Endothelial cell of umbilical vein (primary cell): Measurements from ENCODE around the gene PTPN5. TPM values are rescaled to one million over a fixed set of nuclear protein-coding genes. Genes with fewer than 3 reads are reported as not detected.

Source experiments
- BruUV-seq: library from RNA; stranded (reverse); fragments of 400-500 nt; replicated peaks from 2 replicates; lab custom pipeline; 2021; lab: Mats Ljungman, UMichigan
- CTCF ChIA-PET: fragments of 300-600, 350-600 bp; sonication (Branson Sonifier 250); formaldehyde crosslinking; loops from one replicate; lab custom pipeline; 2021; ENCODE audit warnings: antibody characterized with exemption, inconsistent platforms; lab: Charles Lee
- POLR2A ChIA-PET: fragments of 300-600, 350-600 bp; sonication (Branson Sonifier 250); formaldehyde crosslinking; loops from one replicate; lab custom pipeline; 2021; ENCODE audit warnings: antibody characterized with exemption, inconsistent platforms; lab: Charles Lee
- DNase-seq: peaks from one replicate; pipeline ENCODE4 v3.0.0-alpha.2; 2011; ENCODE audit warnings: low read depth, low spot score
- FAIRE-seq: peaks from 2 replicates; lab custom pipeline; 2011; peaks lifted over from hg19 to GRCh38; lab: Jason Lieb, UNC
- H2AFZ ChIP-seq: 2 replicates; pipeline ENCODE4 v1.6.0; 2012; ENCODE audit warnings: low read depth, low read length, control low read depth, inconsistent platforms
- H3K27ac ChIP-seq: 2 replicates; pipeline ENCODE4 v1.5.1; 2011; ENCODE audit warnings: low read depth, mild to moderate bottlenecking, control low read depth, low read length, moderate library complexity; ENCODE audit not compliant: insufficient read depth
- H3K27me3 ChIP-seq, 2 experiments: 2 replicates each; pipeline versions ENCODE4 v1.6.0 to v1.6.1; 2011; ENCODE audit warnings: low read length in 2 of 2, mixed read lengths in 1 of 2; ENCODE audit not compliant: control insufficient read depth in 2 of 2, insufficient read depth in 2 of 2
- H3K36me3 ChIP-seq, 2 experiments: 2 replicates in 1 of 2; 3 replicates in 1 of 2; pipeline ENCODE4 v1.5.1; 2011; ENCODE audit warnings: low read length in 2 of 2, mild to moderate bottlenecking in 1 of 2, moderate library complexity in 1 of 2; ENCODE audit not compliant: control insufficient read depth in 2 of 2, insufficient read depth in 2 of 2; ENCODE audit errors: extremely low read depth in 1 of 2
- H3K4me1 ChIP-seq: 3 replicates; pipeline ENCODE4 v1.5.1; 2011; ENCODE audit warnings: mild to moderate bottlenecking, low read length; ENCODE audit not compliant: control insufficient read depth, insufficient read depth; ENCODE audit errors: extremely low read depth
- H3K4me2 ChIP-seq: 2 replicates; pipeline ENCODE4 v1.6.1; 2011; ENCODE audit warnings: low read length, control low read depth, mixed read lengths; ENCODE audit not compliant: insufficient read depth
- H3K4me3 ChIP-seq, 3 experiments: fragments of 200-600 bp in 1 of 3; sonication (generic), shearing (Covaris generic) in 1 of 3; replicated peaks in 1 of 3; 2 replicates each; pipeline ENCODE4 v1.5.1; 2011 to 2016; ENCODE audit warnings: control low read depth in 3 of 3, low read length in 3 of 3, mild to moderate bottlenecking in 2 of 3, inconsistent platforms in 1 of 3, low read depth in 1 of 3, moderate library complexity in 1 of 3; ENCODE audit not compliant: insufficient read depth in 1 of 3
- H3K79me2 ChIP-seq: 2 replicates; pipeline ENCODE4 v1.6.0; 2012; ENCODE audit warnings: low read length, inconsistent platforms; ENCODE audit not compliant: control insufficient read depth, insufficient read depth
- H3K9ac ChIP-seq: replicated peaks from 2 replicates; pipeline ENCODE3; 2011; ENCODE audit warnings: low read length, control low read depth; ENCODE audit not compliant: insufficient read depth; ENCODE audit errors: extremely low read depth
- H3K9me1 ChIP-seq: replicated peaks from 3 replicates; pipeline ENCODE4 v1.6.0; 2011; ENCODE audit warnings: mild to moderate bottlenecking, low read length; ENCODE audit not compliant: control insufficient read depth, insufficient read depth; ENCODE audit errors: extremely low read depth
- H3K9me3 ChIP-seq: replicated peaks from 2 replicates; pipeline ENCODE4 v1.5.1; 2012; ENCODE audit warnings: low read length, inconsistent platforms; ENCODE audit not compliant: control insufficient read depth, insufficient read depth
- H4K20me1 ChIP-seq: replicated peaks from 2 replicates; pipeline ENCODE3; 2011; ENCODE audit warnings: mild to moderate bottlenecking, low read length; ENCODE audit not compliant: control insufficient read depth, insufficient read depth; ENCODE audit errors: extremely low read depth
- CTCF ChIP-seq, 2 donors: IDR thresholded peaks; 1 replicate in 1 of 2; 2 replicates in 1 of 2; pipeline ENCODE4 v1.5.1; 2011; ENCODE audit warnings: low read length in 2 of 2, mild to moderate bottlenecking in 2 of 2, moderate library complexity in 2 of 2, control low read depth in 1 of 2, inconsistent platforms in 1 of 2, low read depth in 1 of 2; ENCODE audit not compliant: insufficient read depth in 1 of 2; ENCODE audit errors: extremely low read depth in 1 of 2
- EZH2 ChIP-seq: IDR thresholded peaks from 2 replicates; pipeline ENCODE4 v1.6.1; 2012; ENCODE audit warnings: borderline replicate concordance, low read depth, mild to moderate bottlenecking, moderate library complexity, low read length, inconsistent platforms; ENCODE audit not compliant: severe bottlenecking
- FOS ChIP-seq: IDR thresholded peaks from 2 replicates; pipeline ENCODE4 v1.6.1; 2011; ENCODE audit warnings: mild to moderate bottlenecking, low read length, moderate library complexity, borderline replicate concordance; ENCODE audit not compliant: insufficient read depth
- GATA2 ChIP-seq: IDR thresholded peaks from 2 replicates; pipeline ENCODE4 v1.7.0; 2011; ENCODE audit warnings: low read depth, mild to moderate bottlenecking, moderate library complexity, mixed read lengths, low read length; ENCODE audit not compliant: insufficient read length, insufficient read depth
- JUN ChIP-seq: IDR thresholded peaks from 2 replicates; pipeline ENCODE4 v1.6.1; 2011; ENCODE audit warnings: borderline replicate concordance, low read depth; ENCODE audit not compliant: insufficient read length, insufficient read depth
- MAX ChIP-seq: IDR thresholded peaks from 2 replicates; pipeline ENCODE4 v1.6.1; 2011; ENCODE audit not compliant: insufficient read depth, insufficient read length
- MYC ChIP-seq: IDR thresholded peaks from one replicate; pipeline ENCODE4 v1.6.1; 2011; ENCODE audit warnings: mild to moderate bottlenecking, low read depth, low read length
- POLR2A ChIP-seq: IDR thresholded peaks from 2 replicates; pipeline ENCODE4 v1.6.1; 2012; ENCODE audit warnings: low read depth, mild to moderate bottlenecking, control low read depth, low read length
- POLR2AphosphoS5 ChIP-seq: IDR thresholded peaks from 2 replicates; pipeline ENCODE4 v1.6.1; 2012; ENCODE audit warnings: low read depth, mild to moderate bottlenecking, control low read depth, low read length, moderate library complexity; ENCODE audit not compliant: insufficient read depth
- dilution Hi-C: fragments of 300-500 bp; cut with MboI; formaldehyde crosslinking; loops from one replicate; pipeline ENCODE4 v1.15.0; 2019; ENCODE audit warnings: low sequenced_read_pairs; ENCODE audit not compliant: extremely low pct_ligation_motif_present
- intact Hi-C: fragments of 100-400 bp; cut with micrococcal nuclease; formaldehyde crosslinking; loops from one replicate; pipeline ENCODE4 v1.10.0; 2022
- polyA plus RNA-seq, 4 experiments: library from polyadenylated mRNA; depleted of rRNA in 3 of 4; stranded (reverse) in 3 of 4; unstranded in 1 of 4; fragments of >200 nt; gene quantifications; 2 replicates each; pipeline versions ENCODE4 v1.2.1 to v1.2.3, GENCODE V29; 2011 to 2012; ENCODE audit warnings: missing spikeins in 1 of 4
- total RNA-seq: library from RNA; stranded (reverse); gene quantifications from 2 replicates; pipeline ENCODE4 v1.2.3, GENCODE V29; 2021

Gene PTPN5
- total and polyA plus RNA-seq, 2 donors (not counting 3 experiments of a cell fraction or from before 2014, with no cell fraction given), result not detected

DNA sequence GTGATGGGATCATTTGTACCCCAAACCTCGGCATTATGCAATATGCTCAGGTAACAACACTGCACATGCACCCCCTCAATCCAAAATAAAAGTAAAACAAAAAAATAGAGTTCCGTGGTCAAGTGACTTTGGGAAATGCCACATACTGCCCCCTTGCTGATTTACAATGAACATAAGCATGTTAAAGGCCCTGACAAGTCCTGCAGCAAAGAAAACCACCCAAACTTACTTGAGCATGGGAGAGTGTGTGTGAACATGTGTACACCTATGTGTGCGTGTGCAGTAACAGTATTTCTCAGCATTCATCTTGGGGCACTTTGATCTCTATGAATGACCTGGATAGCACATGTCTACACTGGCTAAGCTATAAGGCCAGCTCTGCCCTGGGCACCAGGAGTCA lies 49.8 kb downstream of the PTPN5 start:
- Histone ChIP-seq H3K4me2 (no peak overlapping the region), H3K9me1 (no peaks in the 10 kb centered on the region), H2AFZ (no peak overlapping the region), H3K4me1 (no peaks in the 10 kb centered on the region), H3K79me2 (no peaks in the 10 kb centered on the region), H3K36me3 (no peaks in the 10 kb centered on the region), H4K20me1 (no peaks in the 10 kb centered on the region), H3K9ac (no peak overlapping the region), H3K27ac (no peak overlapping the region), H3K27me3 (peaks cover 0 to under 1% of the 10 kb centered on the region in 2 experiments), H3K4me3 (no peak overlapping the region), H3K9me3 (no peaks in the 10 kb centered on the region)
- ChIA-PET POLR2A (no interaction called here), CTCF (interaction anchor here (1.9 to 5.5 kb wide), 3 partner anchors 11 to 23 kb away, joined by 5 to 43 read pairs (median 22); no protein-coding TSS in a partner anchor)
- FAIRE-seq, result no peak
- dilution Hi-C loops (no loop called here), intact Hi-C loops (no loop called here)
- BruUV-seq, result no TSS peak
- TF ChIP-seq JUN, result no peak
- no peak for TF ChIP-seq GATA2
- TF ChIP-seq FOS, result no peak
- TF ChIP-seq CTCF (IDR thresholded peaks at IDR 0.05; ENCODE audit: extremely low read depth in 1 of 2, insufficient read depth in 1 of 2, low read depth in 1 of 2, low read length in 2 of 2), result no peak
- no peak for TF ChIP-seq MYC
- TF ChIP-seq MAX, result no peak
- no peak for TF ChIP-seq POLR2AphosphoS5
- no peak for TF ChIP-seq POLR2A
- TF ChIP-seq EZH2, result no peak
- DNase-seq, result no peak
